Fibroblast of lung (primary cell): ENCODE data around the gene SSH2. TPM values are rescaled to one million over a fixed set of nuclear protein-coding genes. Genes with fewer than 3 reads are reported as not detected.

ENCODE experiments used
- DNase-seq, 2 donors: peaks; one replicate each; pipeline versions ENCODE4 v3.0.0 to v3.0.0-alpha.2; 2010; ENCODE audit warnings: low read depth in 2 of 2
- H2AFZ ChIP-seq: 2 replicates; pipeline ENCODE4 v1.5.1; 2012; ENCODE audit warnings: low read length, control low read depth, inconsistent platforms
- H3K27ac ChIP-seq: 2 replicates; pipeline ENCODE4 v1.5.1; 2011; ENCODE audit warnings: low read length, control low read depth; ENCODE audit not compliant: insufficient read depth
- H3K27me3 ChIP-seq: 2 replicates; pipeline ENCODE4 v1.5.1; 2011; ENCODE audit warnings: mild to moderate bottlenecking, low read length; ENCODE audit not compliant: control insufficient read depth, insufficient read depth
- H3K36me3 ChIP-seq: 2 replicates; pipeline ENCODE4 v1.5.1; 2011; ENCODE audit warnings: low read length; ENCODE audit not compliant: control insufficient read depth, insufficient read depth
- H3K4me1 ChIP-seq: 2 replicates; pipeline ENCODE4 v1.5.1; 2011; ENCODE audit warnings: low read length; ENCODE audit not compliant: control insufficient read depth, insufficient read depth; ENCODE audit errors: extremely low read depth
- H3K4me2 ChIP-seq: 2 replicates; pipeline ENCODE4 v1.5.1; 2011; ENCODE audit warnings: low read length, control low read depth; ENCODE audit not compliant: insufficient read depth; ENCODE audit errors: extremely low read depth
- H3K4me3 ChIP-seq, 4 experiments: fragments of 200-600 bp in 1 of 4; sonication (generic) in 1 of 4; replicated peaks in 1 of 4; 2 replicates each; pipeline ENCODE4 v1.5.1; 2011 to 2016; ENCODE audit warnings: low read length in 4 of 4, low read depth in 3 of 4, mild to moderate bottlenecking in 3 of 4, control low read depth in 2 of 4, inconsistent platforms in 1 of 4, mixed read lengths in 1 of 4; ENCODE audit not compliant: insufficient read depth in 1 of 4; ENCODE audit errors: control extremely low read depth in 1 of 4
- H3K79me2 ChIP-seq: 2 replicates; pipeline ENCODE4 v1.5.1; 2012; ENCODE audit warnings: mild to moderate bottlenecking, low read length, inconsistent platforms; ENCODE audit not compliant: control insufficient read depth, insufficient read depth
- H3K9ac ChIP-seq: 2 replicates; pipeline ENCODE4 v1.5.1; 2011; ENCODE audit warnings: mild to moderate bottlenecking, low read length, control low read depth; ENCODE audit not compliant: insufficient read depth
- H3K9me3 ChIP-seq: 2 replicates; pipeline ENCODE4 v1.5.1; 2012; ENCODE audit warnings: low read depth, low read length; ENCODE audit not compliant: control insufficient read depth, insufficient read depth
- H4K20me1 ChIP-seq: 2 replicates; pipeline ENCODE4 v1.5.1; 2011; ENCODE audit warnings: low read length; ENCODE audit not compliant: control insufficient read depth, insufficient read depth; ENCODE audit errors: extremely low read depth
- EZH2 ChIP-seq: IDR thresholded peaks from 2 replicates; pipeline ENCODE4 v1.5.1; 2012; ENCODE audit warnings: low read length, control low read depth, mild to moderate bottlenecking; ENCODE audit errors: missing control alignments
- polyA plus RNA-seq, 2 donors: library from polyadenylated mRNA; depleted of rRNA in 1 of 2; stranded (reverse) in 1 of 2; unstranded in 1 of 2; fragments of >200 nt; gene quantifications; 2 replicates each; pipeline ENCODE4 v1.2.1, GENCODE V29; 2011 to 2012; ENCODE audit warnings: missing spikeins in 1 of 2
- total RNA-seq: library from RNA; depleted of rRNA; stranded (reverse); fragments of >200 nt; gene quantifications from 2 replicates; pipeline ENCODE4 v1.2.1, GENCODE V29; 2014
- TF ChIP-seq, protein P1 (sequence below), 2 donors: IDR thresholded peaks in 1 of 2; conservative IDR thresholded peaks in 1 of 2; 1 replicate in 1 of 2; 2 replicates in 1 of 2; pipeline ENCODE4 v1.5.1; 2011 to 2012; ENCODE audit warnings: low read length in 2 of 2, control low read depth in 1 of 2, inconsistent platforms in 1 of 2, low read depth in 1 of 2, mild to moderate bottlenecking in 1 of 2

Gene SSH2
- total and polyA plus RNA-seq, 2 donors (not counting 1 experiment from before 2014, with no cell fraction given), result 21.0 to 30.2 TPM

DNA sequence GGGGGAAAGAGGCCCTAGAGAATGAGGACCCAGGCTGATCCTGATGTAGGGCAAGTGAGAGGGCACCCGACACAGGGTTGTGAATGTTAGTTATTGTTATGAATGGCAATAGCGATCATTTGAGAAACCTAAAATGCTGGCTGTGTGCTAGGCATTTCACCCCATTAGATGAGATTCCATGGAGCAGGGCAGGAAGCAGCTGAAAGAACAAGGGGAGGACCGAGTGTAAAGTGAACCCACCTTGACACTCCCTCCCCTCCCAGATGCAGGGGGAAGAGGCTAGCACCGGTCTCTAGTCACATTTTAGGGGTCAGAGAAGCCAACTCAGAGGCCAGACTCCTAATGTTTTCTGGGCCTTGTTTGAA lies 306.8 kb downstream of the SSH2 start:
- no peaks in the 10 kb centered on the region for H4K20me1 ChIP-seq
- H3K4me1 ChIP-seq, result peaks cover 19% of the 10 kb centered on the region
- no peak overlapping the region for H3K9ac ChIP-seq
- TF ChIP-seq EZH2, result no peak
- TF ChIP-seq, protein P1, sequence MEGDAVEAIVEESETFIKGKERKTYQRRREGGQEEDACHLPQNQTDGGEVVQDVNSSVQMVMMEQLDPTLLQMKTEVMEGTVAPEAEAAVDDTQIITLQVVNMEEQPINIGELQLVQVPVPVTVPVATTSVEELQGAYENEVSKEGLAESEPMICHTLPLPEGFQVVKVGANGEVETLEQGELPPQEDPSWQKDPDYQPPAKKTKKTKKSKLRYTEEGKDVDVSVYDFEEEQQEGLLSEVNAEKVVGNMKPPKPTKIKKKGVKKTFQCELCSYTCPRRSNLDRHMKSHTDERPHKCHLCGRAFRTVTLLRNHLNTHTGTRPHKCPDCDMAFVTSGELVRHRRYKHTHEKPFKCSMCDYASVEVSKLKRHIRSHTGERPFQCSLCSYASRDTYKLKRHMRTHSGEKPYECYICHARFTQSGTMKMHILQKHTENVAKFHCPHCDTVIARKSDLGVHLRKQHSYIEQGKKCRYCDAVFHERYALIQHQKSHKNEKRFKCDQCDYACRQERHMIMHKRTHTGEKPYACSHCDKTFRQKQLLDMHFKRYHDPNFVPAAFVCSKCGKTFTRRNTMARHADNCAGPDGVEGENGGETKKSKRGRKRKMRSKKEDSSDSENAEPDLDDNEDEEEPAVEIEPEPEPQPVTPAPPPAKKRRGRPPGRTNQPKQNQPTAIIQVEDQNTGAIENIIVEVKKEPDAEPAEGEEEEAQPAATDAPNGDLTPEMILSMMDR (conservative IDR thresholded peaks at IDR 0.05 in 1 of 2, IDR thresholded peaks at IDR 0.05 in 1 of 2; ENCODE audit: low read depth in 1 of 2, low read length in 2 of 2), result no peak
- H3K4me2 ChIP-seq, result no peak overlapping the region
- H3K79me2 ChIP-seq, result no peaks in the 10 kb centered on the region
- no peak for DNase-seq
- H3K36me3 ChIP-seq, result peaks cover 1% of the 10 kb centered on the region
- no peak overlapping the region for H3K27ac ChIP-seq
- H3K4me3 ChIP-seq, result peak overlapping the region in 1 of 4 experiments; percentile 80
- no peaks in the 10 kb centered on the region for H3K27me3 ChIP-seq
- no peak overlapping the region for H2AFZ ChIP-seq
- H3K9me3 ChIP-seq, result no peaks in the 10 kb centered on the region

DNA sequence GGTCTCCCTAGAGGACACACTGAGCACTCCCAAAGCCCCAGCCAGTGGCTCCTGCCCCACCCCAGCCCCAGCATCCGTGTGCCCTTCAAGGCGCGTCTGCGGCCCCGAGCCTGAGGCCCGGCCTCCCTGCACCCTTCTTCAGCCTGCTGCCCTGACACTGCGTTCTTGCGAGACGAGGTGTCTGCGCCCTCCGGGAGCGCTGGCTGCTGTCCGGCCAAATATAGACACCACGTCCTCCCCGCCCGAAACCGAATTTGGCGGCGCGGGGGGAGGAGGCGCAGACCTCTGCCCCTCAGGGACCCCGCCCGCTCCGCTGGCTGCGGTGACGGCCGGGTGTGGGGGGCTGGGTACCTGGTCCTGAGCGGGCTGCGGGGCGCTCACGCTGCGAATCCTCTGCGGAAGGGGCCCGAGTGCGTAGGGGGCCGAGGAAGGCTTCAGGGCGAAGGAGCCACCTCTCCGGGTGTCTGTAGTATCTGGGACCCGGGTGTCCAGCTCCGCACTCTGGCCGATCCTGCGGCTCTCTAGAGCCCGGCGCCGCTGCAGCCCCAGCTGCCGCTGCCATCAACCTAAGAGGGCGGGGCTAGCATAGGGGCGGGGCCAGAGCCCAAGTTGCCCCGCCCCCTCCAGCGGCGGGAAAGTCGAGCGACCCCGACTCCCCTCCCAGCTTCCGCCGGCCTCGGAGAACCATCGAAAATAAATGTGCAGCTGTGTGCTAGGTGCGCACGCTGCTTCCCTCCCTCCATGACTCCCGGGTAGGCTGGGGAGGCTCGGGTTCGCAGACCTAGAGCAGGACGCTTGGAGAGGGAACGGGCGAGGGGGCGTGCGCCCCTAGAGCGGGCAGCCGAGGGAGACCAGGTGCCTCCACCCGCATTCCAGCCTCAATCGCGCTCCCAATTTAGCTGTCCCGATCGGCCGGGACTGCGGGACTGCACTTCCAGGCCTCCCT lies 307.4 kb downstream of the SSH2 start, which contains the start of gene CORO6:
CORO6 (minus strand) TSS at position 576 of the 946 bp plus-strand sequence. CDS start 1,491 bp downstream, outside the sequence.
- Histone ChIP-seq H3K4me2 (peak within 1 kb of the TSS; percentile 82), H4K20me1 (no peaks in the 10 kb centered on the region), H3K4me1 (peaks cover 20% of the 10 kb centered on the region), H2AFZ (peak within 1 kb of the TSS; percentile 54), H3K9me3 (no peaks in the 10 kb centered on the region), H3K27ac (peak within 1 kb of the TSS; percentile 60), H3K36me3 (peaks cover 1% of the 10 kb centered on the region), H3K79me2 (no peaks in the 10 kb centered on the region), H3K27me3 (no peaks in the 10 kb centered on the region), H3K4me3 (peak within 1 kb of the TSS; percentile 56 to 86 (median 78)), H3K9ac (peak within 1 kb of the TSS; percentile 59)
- no peak for TF ChIP-seq EZH2
- TF ChIP-seq, protein P1 (conservative IDR thresholded peaks at IDR 0.05 in 1 of 2, IDR thresholded peaks at IDR 0.05 in 1 of 2; ENCODE audit: low read depth in 1 of 2, low read length in 2 of 2), result no peak
- DNase-seq, result peak; percentile 30 to 40

DNA sequence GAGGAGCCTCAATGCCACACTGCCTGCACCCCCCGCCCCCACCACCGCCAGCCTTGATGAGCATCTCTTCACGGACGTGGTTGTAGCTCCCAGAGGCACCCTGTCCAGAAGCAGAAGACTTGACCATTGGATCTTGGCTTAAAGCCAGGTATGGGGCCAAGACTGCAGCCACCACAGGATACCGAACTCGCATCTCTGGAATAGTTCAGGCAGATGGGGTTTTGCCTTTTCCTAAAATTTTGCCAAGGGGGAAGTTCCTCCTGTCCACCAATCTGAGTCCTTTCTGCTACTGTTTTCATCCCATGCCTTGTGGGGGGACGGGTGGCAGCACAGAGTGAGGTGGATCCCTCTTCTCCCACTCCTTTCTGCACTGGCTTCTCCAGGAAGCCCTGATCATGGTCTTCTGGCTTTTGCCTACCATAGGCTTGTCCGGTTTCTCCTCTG lies 308.3 kb downstream of the SSH2 start:
- H3K79me2 ChIP-seq, result no peaks in the 10 kb centered on the region
- TF ChIP-seq, protein P1 (conservative IDR thresholded peaks at IDR 0.05 in 1 of 2, IDR thresholded peaks at IDR 0.05 in 1 of 2; ENCODE audit: low read depth in 1 of 2, low read length in 2 of 2), result no peak
- TF ChIP-seq EZH2, result no peak
- DNase-seq, result no peak
- peak overlapping the region; percentile 60 for H3K27ac ChIP-seq
- H3K9ac ChIP-seq, result no peak overlapping the region
- H3K4me2 ChIP-seq, result peak overlapping the region; percentile 82
- H3K4me1 ChIP-seq, result peaks cover 22% of the 10 kb centered on the region
- no peaks in the 10 kb centered on the region for H3K36me3 ChIP-seq
- H4K20me1 ChIP-seq, result no peaks in the 10 kb centered on the region
- peak overlapping the region; percentile 56 to 86 (median 78) for H3K4me3 ChIP-seq
- H3K9me3 ChIP-seq, result no peaks in the 10 kb centered on the region
- no peaks in the 10 kb centered on the region for H3K27me3 ChIP-seq
- H2AFZ ChIP-seq, result no peak overlapping the region
